Left ventricle myocardium inferior (tissue), 1 donor: Measurements from ENCODE around the gene SSBP3. TPM values are rescaled to one million over a fixed set of nuclear protein-coding genes. Genes with fewer than 3 reads are reported as not detected.

Source experiments
- DNase-seq: peaks from one replicate; pipeline ENCODE4 v3.0.0-alpha.2; 2020
- H3K27ac ChIP-seq: fragments of 200-600 bp; replicated peaks from 2 replicates; pipeline ENCODE4 v1.8.0; 2021
- H3K27me3 ChIP-seq: fragments of 200-600 bp; 2 replicates; pipeline ENCODE4 v1.8.0; 2021; ENCODE audit warnings: low read depth
- H3K36me3 ChIP-seq: fragments of 200-600 bp; 2 replicates; pipeline ENCODE4 v1.8.0; 2021
- H3K4me1 ChIP-seq: fragments of 200-600 bp; 2 replicates; pipeline ENCODE4 v1.8.0; 2021
- H3K4me3 ChIP-seq: fragments of 200-600 bp; 2 replicates; pipeline ENCODE4 v1.8.0; 2021; ENCODE audit warnings: mild to moderate bottlenecking, moderate library complexity
- H3K9me3 ChIP-seq: fragments of 200-600 bp; replicated peaks from 2 replicates; pipeline ENCODE4 v1.8.0; 2021
- CTCF ChIP-seq: fragments of 200-600 bp; IDR thresholded peaks from 2 replicates; pipeline ENCODE4 v1.8.0; 2021; ENCODE audit warnings: antibody characterized with exemption, mild to moderate bottlenecking, borderline replicate concordance
- intact Hi-C: fragments of 100-400 bp; cut with micrococcal nuclease; formaldehyde crosslinking; loops from one replicate; pipeline ENCODE4 v1.11.0; 2022
- total RNA-seq: library from RNA; stranded (reverse); fragmentation: NEBNext Ultra II Directional; extraction: Animal tissue kit (Norgen Biotek cat#: 25700); gene quantifications from one replicate; pipeline ENCODE4 v1.2.1, GENCODE V29; 2021
- donor health status: DM: no; HTN: yes; CAD: no; lungs with severe emphysema.

The SSBP3 gene
- total RNA-seq, 1 donor from 2014 or later = 57.7 TPM

DNA sequence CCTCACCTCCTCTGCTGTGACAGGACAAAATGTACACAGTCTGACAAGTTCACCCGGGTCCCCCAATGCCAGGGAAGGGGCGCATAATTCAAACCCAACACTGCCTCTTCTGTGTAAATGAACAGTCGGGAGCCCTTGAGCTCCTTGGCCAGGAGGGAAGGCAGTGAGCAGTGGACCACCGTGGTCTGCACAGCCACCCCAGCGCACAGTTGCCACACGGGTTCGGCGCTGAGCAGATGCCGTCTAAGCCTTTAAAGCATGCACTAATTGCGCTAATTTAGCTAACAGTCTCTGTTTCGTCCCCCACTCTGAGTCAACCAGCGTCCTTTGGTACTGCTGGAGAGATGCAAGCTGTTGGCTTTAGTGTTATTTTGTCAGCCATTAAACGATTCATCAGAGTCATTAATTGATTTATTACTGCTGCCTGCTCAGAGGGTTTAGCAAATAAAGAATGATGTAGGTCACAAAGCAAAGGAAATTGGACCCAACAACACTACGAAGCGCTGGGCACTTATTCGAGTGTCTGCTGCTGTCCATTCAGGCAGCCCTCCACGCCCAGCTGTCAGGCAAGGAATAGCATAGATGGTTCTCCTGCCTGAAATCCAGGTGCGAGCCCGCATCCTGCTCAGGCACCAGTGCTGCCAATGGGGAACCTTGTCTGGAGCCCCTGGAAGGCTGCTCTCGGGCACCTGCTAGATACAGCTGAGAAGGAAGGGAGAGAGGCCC lies 114.8 kb downstream of the SSBP3 start:
- Histone ChIP-seq H3K4me3 (no peak overlapping the region), H3K36me3 (no peaks in the 10 kb centered on the region), H3K9me3 (no peaks in the 10 kb centered on the region), H3K27me3 (no peaks in the 10 kb centered on the region), H3K27ac (peak overlapping the region; percentile 57), H3K4me1 (peaks cover 94% of the 10 kb centered on the region)
- no peak for TF ChIP-seq CTCF
- intact Hi-C loops = no loop called here
- no peak for DNase-seq

DNA sequence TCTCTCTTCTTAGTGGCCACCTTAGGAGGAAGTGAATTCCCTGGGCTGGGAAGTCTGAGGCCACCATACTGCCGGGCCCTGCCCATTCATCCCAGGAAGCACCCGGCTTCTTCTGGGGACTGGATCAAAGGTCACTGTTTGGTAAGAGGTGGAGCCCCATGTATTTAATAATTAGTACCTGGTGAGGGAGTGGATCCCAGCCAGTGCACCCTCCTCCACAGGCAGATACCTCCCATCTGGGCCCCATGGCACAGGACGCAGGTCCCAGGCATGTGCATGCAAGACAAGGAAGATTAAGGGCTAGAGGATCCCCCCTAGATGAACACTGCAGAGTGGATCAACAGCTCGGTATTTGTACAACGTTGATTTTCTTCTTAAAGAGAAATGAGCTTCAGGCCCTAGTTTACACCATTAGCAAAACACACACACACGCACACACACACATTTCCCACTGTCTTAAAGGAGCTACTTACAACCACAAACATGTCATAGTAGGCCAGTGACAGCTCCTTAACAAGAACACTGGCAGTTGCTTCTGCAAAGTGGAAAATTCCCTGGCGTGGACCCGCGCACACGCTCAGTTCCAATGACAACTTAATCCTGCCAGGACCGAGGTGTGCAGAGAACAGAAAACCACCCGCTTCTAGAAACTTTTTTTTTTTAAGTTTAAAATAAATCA lies 115.5 kb downstream of the SSBP3 start:
- no peak for DNase-seq
- no peaks in the 10 kb centered on the region for H3K36me3 ChIP-seq
- H3K27me3 ChIP-seq = no peaks in the 10 kb centered on the region
- no peak for TF ChIP-seq CTCF
- H3K27ac ChIP-seq = peak overlapping the region; percentile 57
- H3K4me3 ChIP-seq = no peak overlapping the region
- peaks cover 94% of the 10 kb centered on the region for H3K4me1 ChIP-seq
- intact Hi-C loops = no loop called here
- H3K9me3 ChIP-seq = no peaks in the 10 kb centered on the region

DNA sequence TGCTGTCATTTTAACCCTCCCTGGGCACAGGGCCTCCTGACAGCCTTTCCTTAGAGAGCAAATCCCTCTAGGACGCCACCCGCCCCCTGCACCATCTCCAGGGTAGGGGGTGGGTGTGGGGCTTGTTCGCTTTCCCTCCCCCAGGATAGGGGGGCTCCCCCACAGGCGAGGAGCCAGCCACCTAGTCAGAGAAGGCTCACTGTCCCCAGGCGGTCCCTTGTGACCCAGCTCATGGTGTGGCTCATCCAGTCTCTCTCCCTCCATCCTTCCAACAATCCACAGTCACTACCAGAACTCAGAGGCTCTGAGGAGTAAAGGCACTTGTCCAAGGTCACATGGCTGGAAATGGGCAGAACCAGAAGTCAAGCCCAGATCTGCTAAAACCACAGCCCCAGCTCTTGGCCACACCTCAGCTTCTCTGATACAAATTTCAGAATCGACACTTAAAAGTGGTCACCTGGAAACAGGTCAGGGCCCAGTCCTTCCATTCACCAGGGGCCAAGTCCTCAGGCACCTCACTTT lies 116.4 kb downstream of the SSBP3 start:
- TF ChIP-seq CTCF = no peak
- intact Hi-C loops = no loop called here
- peaks cover 88% of the 10 kb centered on the region for H3K4me1 ChIP-seq
- no peak for DNase-seq
- H3K36me3 ChIP-seq = no peaks in the 10 kb centered on the region
- H3K27ac ChIP-seq = peak overlapping the region; percentile 57
- no peak overlapping the region for H3K4me3 ChIP-seq
- no peaks in the 10 kb centered on the region for H3K27me3 ChIP-seq
- H3K9me3 ChIP-seq = no peaks in the 10 kb centered on the region

- no peak overlapping the region for H3K4me3 ChIP-seq
- intact Hi-C loops = no loop called here
- no peaks in the 10 kb centered on the region for H3K36me3 ChIP-seq
- TF ChIP-seq CTCF = no peak
- H3K9me3 ChIP-seq = no peaks in the 10 kb centered on the region
- H3K27ac ChIP-seq = peak overlapping the region; percentile 78
- H3K27me3 ChIP-seq = no peaks in the 10 kb centered on the region
- H3K4me1 ChIP-seq = peaks cover 84% of the 10 kb centered on the region
- DNase-seq = no peak
Observed at GRCh38 chr1:54287801-54288211, 118.4 kb downstream of the SSBP3 start.

DNA sequence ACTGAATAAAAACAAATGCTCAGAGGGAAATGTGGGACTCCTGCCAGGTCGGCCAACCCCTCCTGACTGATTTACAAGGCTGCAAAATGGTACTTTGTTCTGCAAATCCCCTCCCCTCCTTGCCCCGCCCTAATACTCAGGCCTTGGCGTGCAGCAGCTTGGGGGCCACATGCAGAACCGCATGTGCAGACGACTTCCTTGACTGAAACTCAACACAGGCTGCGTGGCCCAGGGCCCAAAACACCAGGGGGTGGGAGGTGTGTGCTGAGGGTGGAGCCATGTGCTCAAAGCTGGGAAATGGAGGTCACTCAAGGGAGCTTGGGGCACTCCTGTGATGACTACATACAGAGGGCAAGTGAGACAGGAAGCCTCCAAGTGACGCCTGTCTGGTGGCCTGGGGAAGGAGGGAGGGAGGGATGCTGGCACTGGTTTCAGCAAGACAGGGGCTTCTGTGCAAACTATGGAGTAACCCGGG lies 119.0 kb downstream of the SSBP3 start:
- intact Hi-C loops = no loop called here
- H3K9me3 ChIP-seq = no peaks in the 10 kb centered on the region
- DNase-seq = peak; percentile 65
- H3K36me3 ChIP-seq = no peaks in the 10 kb centered on the region
- peak overlapping the region; percentile 0 for H3K4me3 ChIP-seq
- peak overlapping the region; percentile 78 for H3K27ac ChIP-seq
- TF ChIP-seq CTCF = no peak
- peaks cover 84% of the 10 kb centered on the region for H3K4me1 ChIP-seq
- H3K27me3 ChIP-seq = no peaks in the 10 kb centered on the region
